Endothelial cell of umbilical vein (primary cell): ENCODE results near the gene OR52D1. TPM values are rescaled to one million over a fixed set of nuclear protein-coding genes. Genes with fewer than 3 reads are reported as not detected.

Experiments used
- BruUV-seq: library from RNA; stranded (reverse); fragments of 400-500 nt; replicated peaks from 2 replicates; lab custom pipeline; 2021; lab: Mats Ljungman, UMichigan
- CTCF ChIA-PET: fragments of 300-600, 350-600 bp; sonication (Branson Sonifier 250); formaldehyde crosslinking; loops from one replicate; lab custom pipeline; 2021; ENCODE audit warnings: antibody characterized with exemption, inconsistent platforms; lab: Charles Lee
- POLR2A ChIA-PET: fragments of 300-600, 350-600 bp; sonication (Branson Sonifier 250); formaldehyde crosslinking; loops from one replicate; lab custom pipeline; 2021; ENCODE audit warnings: antibody characterized with exemption, inconsistent platforms; lab: Charles Lee
- DNase-seq: peaks from one replicate; pipeline ENCODE4 v3.0.0-alpha.2; 2011; ENCODE audit warnings: low read depth, low spot score
- FAIRE-seq: peaks from 2 replicates; lab custom pipeline; 2011; peaks lifted over from hg19 to GRCh38; lab: Jason Lieb, UNC
- H2AFZ ChIP-seq: 2 replicates; pipeline ENCODE4 v1.6.0; 2012; ENCODE audit warnings: low read depth, low read length, control low read depth, inconsistent platforms
- H3K27ac ChIP-seq: 2 replicates; pipeline ENCODE4 v1.5.1; 2011; ENCODE audit warnings: low read depth, mild to moderate bottlenecking, control low read depth, low read length, moderate library complexity; ENCODE audit not compliant: insufficient read depth
- H3K27me3 ChIP-seq, 2 experiments: 2 replicates each; pipeline versions ENCODE4 v1.6.0 to v1.6.1; 2011; ENCODE audit warnings: low read length in 2 of 2, mixed read lengths in 1 of 2; ENCODE audit not compliant: control insufficient read depth in 2 of 2, insufficient read depth in 2 of 2
- H3K36me3 ChIP-seq, 2 experiments: 2 replicates in 1 of 2; 3 replicates in 1 of 2; pipeline ENCODE4 v1.5.1; 2011; ENCODE audit warnings: low read length in 2 of 2, mild to moderate bottlenecking in 1 of 2, moderate library complexity in 1 of 2; ENCODE audit not compliant: control insufficient read depth in 2 of 2, insufficient read depth in 2 of 2; ENCODE audit errors: extremely low read depth in 1 of 2
- H3K4me1 ChIP-seq: 3 replicates; pipeline ENCODE4 v1.5.1; 2011; ENCODE audit warnings: mild to moderate bottlenecking, low read length; ENCODE audit not compliant: control insufficient read depth, insufficient read depth; ENCODE audit errors: extremely low read depth
- H3K4me2 ChIP-seq: 2 replicates; pipeline ENCODE4 v1.6.1; 2011; ENCODE audit warnings: low read length, control low read depth, mixed read lengths; ENCODE audit not compliant: insufficient read depth
- H3K4me3 ChIP-seq, 3 experiments: fragments of 200-600 bp in 1 of 3; sonication (generic), shearing (Covaris generic) in 1 of 3; replicated peaks in 1 of 3; 2 replicates each; pipeline ENCODE4 v1.5.1; 2011 to 2016; ENCODE audit warnings: control low read depth in 3 of 3, low read length in 3 of 3, mild to moderate bottlenecking in 2 of 3, inconsistent platforms in 1 of 3, low read depth in 1 of 3, moderate library complexity in 1 of 3; ENCODE audit not compliant: insufficient read depth in 1 of 3
- H3K79me2 ChIP-seq: 2 replicates; pipeline ENCODE4 v1.6.0; 2012; ENCODE audit warnings: low read length, inconsistent platforms; ENCODE audit not compliant: control insufficient read depth, insufficient read depth
- H3K9ac ChIP-seq: replicated peaks from 2 replicates; pipeline ENCODE3; 2011; ENCODE audit warnings: low read length, control low read depth; ENCODE audit not compliant: insufficient read depth; ENCODE audit errors: extremely low read depth
- H3K9me1 ChIP-seq: replicated peaks from 3 replicates; pipeline ENCODE4 v1.6.0; 2011; ENCODE audit warnings: mild to moderate bottlenecking, low read length; ENCODE audit not compliant: control insufficient read depth, insufficient read depth; ENCODE audit errors: extremely low read depth
- H3K9me3 ChIP-seq: replicated peaks from 2 replicates; pipeline ENCODE4 v1.5.1; 2012; ENCODE audit warnings: low read length, inconsistent platforms; ENCODE audit not compliant: control insufficient read depth, insufficient read depth
- H4K20me1 ChIP-seq: replicated peaks from 2 replicates; pipeline ENCODE3; 2011; ENCODE audit warnings: mild to moderate bottlenecking, low read length; ENCODE audit not compliant: control insufficient read depth, insufficient read depth; ENCODE audit errors: extremely low read depth
- EZH2 ChIP-seq: IDR thresholded peaks from 2 replicates; pipeline ENCODE4 v1.6.1; 2012; ENCODE audit warnings: borderline replicate concordance, low read depth, mild to moderate bottlenecking, moderate library complexity, low read length, inconsistent platforms; ENCODE audit not compliant: severe bottlenecking
- FOS ChIP-seq: IDR thresholded peaks from 2 replicates; pipeline ENCODE4 v1.6.1; 2011; ENCODE audit warnings: mild to moderate bottlenecking, low read length, moderate library complexity, borderline replicate concordance; ENCODE audit not compliant: insufficient read depth
- GATA2 ChIP-seq: IDR thresholded peaks from 2 replicates; pipeline ENCODE4 v1.7.0; 2011; ENCODE audit warnings: low read depth, mild to moderate bottlenecking, moderate library complexity, mixed read lengths, low read length; ENCODE audit not compliant: insufficient read length, insufficient read depth
- JUN ChIP-seq: IDR thresholded peaks from 2 replicates; pipeline ENCODE4 v1.6.1; 2011; ENCODE audit warnings: borderline replicate concordance, low read depth; ENCODE audit not compliant: insufficient read length, insufficient read depth
- MYC ChIP-seq: IDR thresholded peaks from one replicate; pipeline ENCODE4 v1.6.1; 2011; ENCODE audit warnings: mild to moderate bottlenecking, low read depth, low read length
- POLR2A ChIP-seq: IDR thresholded peaks from 2 replicates; pipeline ENCODE4 v1.6.1; 2012; ENCODE audit warnings: low read depth, mild to moderate bottlenecking, control low read depth, low read length
- POLR2AphosphoS5 ChIP-seq: IDR thresholded peaks from 2 replicates; pipeline ENCODE4 v1.6.1; 2012; ENCODE audit warnings: low read depth, mild to moderate bottlenecking, control low read depth, low read length, moderate library complexity; ENCODE audit not compliant: insufficient read depth
- dilution Hi-C: fragments of 300-500 bp; cut with MboI; formaldehyde crosslinking; loops from one replicate; pipeline ENCODE4 v1.15.0; 2019; ENCODE audit warnings: low sequenced_read_pairs; ENCODE audit not compliant: extremely low pct_ligation_motif_present
- intact Hi-C: fragments of 100-400 bp; cut with micrococcal nuclease; formaldehyde crosslinking; loops from one replicate; pipeline ENCODE4 v1.10.0; 2022
- polyA plus RNA-seq, 4 experiments: library from polyadenylated mRNA; depleted of rRNA in 3 of 4; stranded (reverse) in 3 of 4; unstranded in 1 of 4; fragments of >200 nt; gene quantifications; 2 replicates each; pipeline versions ENCODE4 v1.2.1 to v1.2.3, GENCODE V29; 2011 to 2012; ENCODE audit warnings: missing spikeins in 1 of 4
- total RNA-seq: library from RNA; stranded (reverse); gene quantifications from 2 replicates; pipeline ENCODE4 v1.2.3, GENCODE V29; 2021
- TF ChIP-seq, protein P1 (sequence below): IDR thresholded peaks from 2 replicates; pipeline ENCODE4 v1.6.1; 2011; ENCODE audit not compliant: insufficient read depth, insufficient read length
- TF ChIP-seq, protein P2 (sequence below), 2 donors: IDR thresholded peaks; 1 replicate in 1 of 2; 2 replicates in 1 of 2; pipeline ENCODE4 v1.5.1; 2011; ENCODE audit warnings: low read length in 2 of 2, mild to moderate bottlenecking in 2 of 2, moderate library complexity in 2 of 2, control low read depth in 1 of 2, inconsistent platforms in 1 of 2, low read depth in 1 of 2; ENCODE audit not compliant: insufficient read depth in 1 of 2; ENCODE audit errors: extremely low read depth in 1 of 2

Gene OR52D1
- total and polyA plus RNA-seq, 2 donors (not counting 3 experiments of a cell fraction or from before 2014, with no cell fraction given) = not detected

DNA sequence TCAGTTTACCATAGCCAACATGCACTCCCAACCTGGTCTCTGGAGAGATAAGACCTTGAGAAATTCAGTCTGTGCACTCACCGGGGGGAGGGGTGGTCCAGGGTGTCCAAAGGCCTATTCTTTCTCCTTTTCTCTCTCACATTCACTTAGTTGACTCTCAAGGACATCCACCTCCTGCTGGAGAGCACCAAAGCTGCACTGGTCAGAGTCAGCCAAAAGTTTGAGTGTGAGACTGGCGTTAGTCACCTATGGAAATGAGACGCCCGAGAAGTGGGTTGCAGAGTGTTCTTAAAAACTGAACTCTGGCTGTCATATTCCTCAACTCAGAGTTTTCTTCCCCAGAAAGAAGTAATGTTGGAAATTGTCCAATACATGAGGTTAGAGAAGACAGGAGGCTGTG lies 33.1 kb downstream of the OR52D1 start:
- H3K4me1 ChIP-seq = no peaks in the 10 kb centered on the region
- no TSS peak for BruUV-seq
- H2AFZ ChIP-seq = no peak overlapping the region
- FAIRE-seq (no peak), DNase-seq (no peak)
- ChIA-PET CTCF (interaction anchor here (0.6 kb wide), 1 partner anchor 29 kb away, joined by 5 read pairs; no protein-coding TSS in a partner anchor), POLR2A (interaction anchor here (0.7 kb wide), 1 partner anchor 1344 kb away, joined by 3 read pairs; no protein-coding TSS in a partner anchor)
- TF ChIP-seq JUN = no peak
- TF ChIP-seq, protein P1, sequence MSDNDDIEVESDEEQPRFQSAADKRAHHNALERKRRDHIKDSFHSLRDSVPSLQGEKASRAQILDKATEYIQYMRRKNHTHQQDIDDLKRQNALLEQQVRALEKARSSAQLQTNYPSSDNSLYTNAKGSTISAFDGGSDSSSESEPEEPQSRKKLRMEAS = no peak
- TF ChIP-seq FOS = no peak
- TF ChIP-seq EZH2 = no peak
- no peak for TF ChIP-seq GATA2
- no peak for TF ChIP-seq POLR2AphosphoS5
- TF ChIP-seq MYC = no peak
- TF ChIP-seq, protein P2, sequence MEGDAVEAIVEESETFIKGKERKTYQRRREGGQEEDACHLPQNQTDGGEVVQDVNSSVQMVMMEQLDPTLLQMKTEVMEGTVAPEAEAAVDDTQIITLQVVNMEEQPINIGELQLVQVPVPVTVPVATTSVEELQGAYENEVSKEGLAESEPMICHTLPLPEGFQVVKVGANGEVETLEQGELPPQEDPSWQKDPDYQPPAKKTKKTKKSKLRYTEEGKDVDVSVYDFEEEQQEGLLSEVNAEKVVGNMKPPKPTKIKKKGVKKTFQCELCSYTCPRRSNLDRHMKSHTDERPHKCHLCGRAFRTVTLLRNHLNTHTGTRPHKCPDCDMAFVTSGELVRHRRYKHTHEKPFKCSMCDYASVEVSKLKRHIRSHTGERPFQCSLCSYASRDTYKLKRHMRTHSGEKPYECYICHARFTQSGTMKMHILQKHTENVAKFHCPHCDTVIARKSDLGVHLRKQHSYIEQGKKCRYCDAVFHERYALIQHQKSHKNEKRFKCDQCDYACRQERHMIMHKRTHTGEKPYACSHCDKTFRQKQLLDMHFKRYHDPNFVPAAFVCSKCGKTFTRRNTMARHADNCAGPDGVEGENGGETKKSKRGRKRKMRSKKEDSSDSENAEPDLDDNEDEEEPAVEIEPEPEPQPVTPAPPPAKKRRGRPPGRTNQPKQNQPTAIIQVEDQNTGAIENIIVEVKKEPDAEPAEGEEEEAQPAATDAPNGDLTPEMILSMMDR (IDR thresholded peaks at IDR 0.05; ENCODE audit: extremely low read depth in 1 of 2, insufficient read depth in 1 of 2, low read depth in 1 of 2, low read length in 2 of 2) = no peak
- no peak for TF ChIP-seq POLR2A
- intact Hi-C loops = no loop called here
- H3K9me1 ChIP-seq = no peaks in the 10 kb centered on the region
- H4K20me1 ChIP-seq = no peaks in the 10 kb centered on the region
- no peak overlapping the region for H3K4me2 ChIP-seq
- no peaks in the 10 kb centered on the region for H3K9me3 ChIP-seq
- no peak overlapping the region for H3K9ac ChIP-seq
- H3K36me3 ChIP-seq = no peaks in the 10 kb centered on the region
- dilution Hi-C loops = no loop called here
- no peak overlapping the region for H3K4me3 ChIP-seq
- H3K79me2 ChIP-seq = no peaks in the 10 kb centered on the region
- no peaks in the 10 kb centered on the region for H3K27me3 ChIP-seq
- H3K27ac ChIP-seq = no peak overlapping the region
